ENCODE data around the gene HBE1.
"Not testable (repeated sequence)": the region's sequence is repeated elsewhere in the genome, so short reads cannot be mapped to it uniquely, and the experiment has no call there.

The HBE1 gene

DNA sequence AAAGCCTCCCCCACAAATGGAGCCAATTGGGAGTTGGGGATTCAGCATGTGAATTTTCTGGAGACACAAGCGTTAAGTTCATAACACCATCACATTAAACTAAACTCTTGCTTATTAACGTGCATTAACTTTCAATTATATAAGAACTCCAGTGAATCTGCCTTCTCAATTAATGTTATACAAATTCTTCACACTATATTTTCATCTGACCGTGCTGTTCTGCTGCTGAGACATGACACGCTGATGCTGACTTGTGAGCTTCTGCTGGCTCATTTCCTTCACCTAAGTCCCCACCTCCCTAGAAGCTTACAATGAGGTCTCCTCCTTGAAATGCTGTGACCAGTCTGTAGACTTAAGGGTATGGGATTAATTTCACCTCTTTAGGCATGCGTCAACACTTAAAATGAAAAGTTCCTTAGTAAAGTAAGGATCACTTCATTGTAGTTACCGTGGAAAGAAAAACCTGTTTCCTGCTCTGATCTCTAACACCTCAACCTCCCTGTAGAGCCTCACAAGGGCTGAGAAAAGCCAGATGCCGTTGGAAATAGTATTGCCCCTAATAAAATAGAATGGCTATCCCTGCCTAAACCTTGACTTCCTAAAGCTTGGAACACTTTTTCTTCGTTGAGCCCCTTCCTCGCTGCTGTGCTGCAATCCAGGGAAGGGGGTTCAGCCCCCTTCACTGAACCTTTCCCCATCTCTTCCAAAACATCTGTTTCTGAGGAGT, 17.4 kb downstream of the HBE1 start:
- Mint-ChIP-seq H3K4me1 (no peaks in the 10 kb centered on the region), H3K36me3 (no peaks in the 10 kb centered on the region), H3K27ac (no peak overlapping the region), H3K4me3 (no peak overlapping the region), H3K9me3 (no peaks in the 10 kb centered on the region), H3K27me3 (no peaks in the 10 kb centered on the region)
- CTCF ChIA-PET: no interaction called here
- DNase-seq: no peak

- CTCF ChIA-PET: no interaction called here
- Mint-ChIP-seq H3K27me3 (no peaks in the 10 kb centered on the region), H3K4me3 (no peak overlapping the region), H3K27ac (no peak overlapping the region), H3K4me1 (no peaks in the 10 kb centered on the region), H3K9me3 (no peaks in the 10 kb centered on the region), H3K36me3 (no peaks in the 10 kb centered on the region)
- DNase-seq: no peak
These were observed 18.0 kb downstream of the HBE1 start for GRCh38 chr11:5251746-5252145.

GRCh38 chr11:5250543-5251204, 19.1 kb downstream of the HBE1 start:
- no peak for DNase-seq
- no peaks in the 10 kb centered on the region for H3K4me1 Mint-ChIP-seq
- H3K4me3 Mint-ChIP-seq: no peak overlapping the region
- H3K36me3 Mint-ChIP-seq: no peaks in the 10 kb centered on the region
- H3K27ac Mint-ChIP-seq: no peak overlapping the region
- CTCF ChIA-PET: no interaction called here
- no peaks in the 10 kb centered on the region for H3K27me3 Mint-ChIP-seq
- no peaks in the 10 kb centered on the region for H3K9me3 Mint-ChIP-seq

DNA sequence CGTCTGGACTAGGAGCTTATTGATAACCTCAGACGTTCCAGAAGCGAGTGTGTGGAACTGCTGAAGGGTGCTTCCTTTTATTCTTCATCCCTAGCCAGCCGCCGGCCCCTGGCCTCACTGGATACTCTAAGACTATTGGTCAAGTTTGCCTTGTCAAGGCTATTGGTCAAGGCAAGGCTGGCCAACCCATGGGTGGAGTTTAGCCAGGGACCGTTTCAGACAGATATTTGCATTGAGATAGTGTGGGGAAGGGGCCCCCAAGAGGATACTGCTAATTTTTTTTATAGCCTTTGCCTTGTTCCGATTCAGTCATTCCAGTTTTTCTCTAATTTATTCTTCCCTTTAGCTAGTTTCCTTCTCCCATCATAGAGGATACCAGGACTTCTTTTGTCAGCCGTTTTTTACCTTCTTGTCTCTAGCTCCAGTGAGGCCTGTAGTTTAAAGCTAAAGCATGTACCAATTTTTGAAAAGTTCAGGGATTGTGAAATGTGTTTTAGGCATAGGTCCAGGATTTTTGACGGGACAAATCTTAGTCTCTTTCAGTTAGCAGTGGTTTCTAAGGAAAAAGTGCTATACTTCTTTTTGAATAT, 19.8 kb downstream of the HBE1 start, which contains the start of gene HBG1:
Gene HBG1 (minus strand): TSS at position 51 of the 590 bp plus-strand sequence. CDS start 53 bp downstream, outside the sequence.
- H3K4me3 Mint-ChIP-seq, DNase-seq, H3K9me3 Mint-ChIP-seq, H3K27me3 Mint-ChIP-seq, H3K4me1 Mint-ChIP-seq, CTCF ChIA-PET, H3K36me3 Mint-ChIP-seq, H3K27ac Mint-ChIP-seq: not testable (repeated sequence)

GRCh38 chr11:5248498-5248897, 21.2 kb downstream of the HBE1 start:
- H3K4me1 Mint-ChIP-seq, CTCF ChIA-PET, H3K36me3 Mint-ChIP-seq, H3K27me3 Mint-ChIP-seq, H3K9me3 Mint-ChIP-seq, DNase-seq, H3K4me3 Mint-ChIP-seq, H3K27ac Mint-ChIP-seq: not testable (repeated sequence)

GRCh38 chr11:5247472-5248192, 22.1 kb downstream of the HBE1 start:
- no peaks in the 10 kb centered on the region for H3K27me3 Mint-ChIP-seq
- no peak for DNase-seq
- H3K27ac Mint-ChIP-seq: no peak overlapping the region
- CTCF ChIA-PET: no interaction called here
- H3K4me1 Mint-ChIP-seq: no peaks in the 10 kb centered on the region
- H3K4me3 Mint-ChIP-seq: no peak overlapping the region
- H3K36me3 Mint-ChIP-seq: no peaks in the 10 kb centered on the region
- H3K9me3 Mint-ChIP-seq: no peaks in the 10 kb centered on the region

DNA sequence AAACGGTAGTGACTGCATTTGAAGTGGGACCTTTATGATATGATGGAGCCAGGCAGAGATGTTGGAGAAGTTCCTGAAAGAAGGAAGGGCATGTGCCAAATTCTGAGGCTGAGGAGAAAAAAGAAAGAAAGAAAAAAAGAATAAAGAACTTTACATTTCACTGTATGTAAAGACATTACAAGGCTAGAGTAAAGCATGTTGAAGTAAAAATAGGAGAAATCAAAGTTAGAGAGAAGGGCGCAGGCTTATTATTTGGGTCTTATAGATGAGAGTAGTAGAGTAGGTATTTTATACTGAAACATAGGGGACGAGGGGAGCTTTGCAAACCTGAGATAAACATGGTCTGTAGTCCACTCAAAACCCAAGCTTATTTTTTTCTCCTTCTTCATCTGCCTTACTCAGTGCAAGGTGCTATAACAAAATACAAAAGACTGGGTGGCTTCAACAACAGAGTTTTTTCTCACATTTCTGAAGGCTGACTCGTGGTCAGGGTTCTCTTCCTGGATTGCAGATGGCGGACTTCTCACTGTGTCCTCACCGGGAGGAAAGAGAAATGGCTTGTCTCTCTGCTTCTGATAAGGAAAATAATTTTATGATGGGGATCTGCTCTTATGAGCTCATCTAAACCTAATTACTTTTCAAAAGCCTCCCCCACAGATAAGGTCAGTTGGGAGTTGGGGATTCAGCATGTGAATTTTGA, 22.8 kb downstream of the HBE1 start:
- no peak for DNase-seq
- no peaks in the 10 kb centered on the region for H3K36me3 Mint-ChIP-seq
- no peaks in the 10 kb centered on the region for H3K27me3 Mint-ChIP-seq
- no peak overlapping the region for H3K4me3 Mint-ChIP-seq
- no peaks in the 10 kb centered on the region for H3K4me1 Mint-ChIP-seq
- H3K9me3 Mint-ChIP-seq: no peaks in the 10 kb centered on the region
- H3K27ac Mint-ChIP-seq: no peak overlapping the region
- CTCF ChIA-PET: no interaction called here

- Mint-ChIP-seq H3K4me3 (no peak overlapping the region), H3K4me1 (no peaks in the 10 kb centered on the region), H3K9me3 (no peaks in the 10 kb centered on the region), H3K27ac (no peak overlapping the region), H3K27me3 (no peaks in the 10 kb centered on the region), H3K36me3 (no peaks in the 10 kb centered on the region)
- no peak for DNase-seq
- CTCF ChIA-PET: no interaction called here
These were observed 24.6 kb downstream of the HBE1 start for GRCh38 chr11:5245155-5245554.

- Mint-ChIP-seq H3K27me3 (no peaks in the 10 kb centered on the region), H3K9me3 (no peaks in the 10 kb centered on the region), H3K4me1 (no peaks in the 10 kb centered on the region), H3K4me3 (no peak overlapping the region), H3K36me3 (no peaks in the 10 kb centered on the region), H3K27ac (no peak overlapping the region)
- no peak for DNase-seq
- CTCF ChIA-PET: no interaction called here
These were observed 25.9 kb downstream of the HBE1 start for GRCh38 chr11:5243816-5244180.

DNA sequence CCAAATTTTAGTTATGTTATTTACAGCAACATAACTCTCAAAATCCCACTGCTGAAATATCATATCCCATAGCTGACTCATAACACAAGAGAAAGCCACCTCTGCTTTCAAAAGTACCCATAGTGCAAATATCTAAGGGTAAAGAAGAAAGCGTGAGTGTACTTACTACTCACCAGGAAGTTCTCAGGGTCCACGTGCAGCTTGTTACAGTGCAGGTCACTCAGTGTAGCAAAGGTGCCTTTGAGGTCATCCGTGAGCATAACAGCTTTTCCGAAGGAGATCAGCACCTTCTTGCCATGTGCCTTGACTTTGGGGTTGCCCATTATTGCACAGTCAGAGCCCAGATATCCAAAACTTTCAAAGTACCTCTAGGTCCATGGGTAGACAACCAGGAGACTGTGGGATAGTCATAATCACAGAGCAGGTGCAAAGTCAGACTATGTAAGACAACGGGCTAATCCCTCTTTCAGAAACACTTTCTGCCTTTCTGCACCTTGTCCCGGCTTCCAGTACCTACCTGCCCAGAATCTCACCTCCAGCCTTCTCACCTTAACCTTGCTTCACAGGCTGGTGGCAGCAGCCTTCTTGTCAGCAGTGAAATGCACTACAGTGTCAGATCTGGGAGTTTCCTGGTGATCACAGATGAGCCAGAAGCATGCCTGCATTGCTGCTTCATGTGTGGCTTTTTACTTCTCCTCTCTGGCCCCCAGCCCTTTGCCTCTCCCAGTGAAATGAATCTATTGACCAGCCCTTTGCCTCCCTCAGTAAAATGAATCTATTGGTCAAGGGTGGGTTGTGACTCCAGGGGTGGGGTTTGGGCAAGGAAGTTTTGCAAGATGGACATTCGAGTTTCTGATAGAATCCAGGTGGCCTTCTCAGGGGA, 26.6 kb downstream of the HBE1 start:
- no peak overlapping the region for H3K4me3 Mint-ChIP-seq
- H3K27me3 Mint-ChIP-seq: no peaks in the 10 kb centered on the region
- no peak for DNase-seq
- no peak overlapping the region for H3K27ac Mint-ChIP-seq
- CTCF ChIA-PET: no interaction called here
- no peaks in the 10 kb centered on the region for H3K4me1 Mint-ChIP-seq
- no peaks in the 10 kb centered on the region for H3K36me3 Mint-ChIP-seq
- H3K9me3 Mint-ChIP-seq: no peaks in the 10 kb centered on the region

GRCh38 chr11:5242208-5242607, 27.5 kb downstream of the HBE1 start:
- no peaks in the 10 kb centered on the region for H3K36me3 Mint-ChIP-seq
- no peaks in the 10 kb centered on the region for H3K4me1 Mint-ChIP-seq
- no peak for DNase-seq
- H3K4me3 Mint-ChIP-seq: no peak overlapping the region
- CTCF ChIA-PET: no interaction called here
- no peak overlapping the region for H3K27ac Mint-ChIP-seq
- no peaks in the 10 kb centered on the region for H3K27me3 Mint-ChIP-seq
- H3K9me3 Mint-ChIP-seq: no peaks in the 10 kb centered on the region

DNA sequence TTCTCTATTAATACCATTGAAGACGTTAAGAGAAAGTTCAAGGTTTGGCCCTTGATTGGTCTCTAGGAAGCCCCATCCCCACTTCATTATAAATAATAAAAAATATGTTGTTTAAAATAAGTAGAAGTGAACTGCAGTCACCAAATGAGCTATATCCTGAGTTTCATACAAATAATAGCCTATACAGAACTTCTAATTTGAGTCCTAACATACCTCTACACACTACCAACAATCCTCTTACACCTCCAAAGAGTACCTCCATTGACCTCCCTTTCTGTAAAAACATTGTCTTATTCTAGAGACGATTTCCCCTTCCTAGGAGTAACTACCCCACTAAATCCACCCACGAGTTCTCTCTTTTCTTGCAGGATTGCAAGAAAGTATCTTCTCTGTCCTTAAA, 28.3 kb downstream of the HBE1 start:
- no peaks in the 10 kb centered on the region for H3K27me3 Mint-ChIP-seq
- no peaks in the 10 kb centered on the region for H3K4me1 Mint-ChIP-seq
- H3K27ac Mint-ChIP-seq: no peak overlapping the region
- no peaks in the 10 kb centered on the region for H3K36me3 Mint-ChIP-seq
- CTCF ChIA-PET: no interaction called here
- H3K9me3 Mint-ChIP-seq: no peaks in the 10 kb centered on the region
- H3K4me3 Mint-ChIP-seq: no peak overlapping the region
- DNase-seq: no peak

DNA sequence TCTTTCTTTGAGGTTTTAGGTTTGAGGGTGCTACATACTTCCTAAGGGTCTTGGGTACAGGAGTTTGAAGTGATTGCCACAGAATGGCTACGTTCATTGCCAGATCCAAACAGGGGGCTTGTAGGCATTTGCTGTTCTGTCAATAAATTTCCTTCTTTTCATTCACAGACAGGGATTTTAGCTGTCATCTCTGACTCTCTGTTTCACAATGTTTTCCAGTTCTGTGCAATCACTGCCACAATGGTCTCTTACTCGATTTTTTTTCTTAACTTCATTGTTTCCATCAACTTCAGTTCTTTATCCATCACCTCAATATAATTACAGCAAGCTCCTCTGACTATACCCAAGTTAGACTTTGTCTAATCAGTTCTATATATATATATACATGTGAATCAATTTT, 29.3 kb downstream of the HBE1 start:
- H3K36me3 Mint-ChIP-seq: no peaks in the 10 kb centered on the region
- H3K4me1 Mint-ChIP-seq: no peaks in the 10 kb centered on the region
- no peak for DNase-seq
- no peak overlapping the region for H3K27ac Mint-ChIP-seq
- CTCF ChIA-PET: no interaction called here
- H3K4me3 Mint-ChIP-seq: no peak overlapping the region
- no peaks in the 10 kb centered on the region for H3K9me3 Mint-ChIP-seq
- peaks cover under 1% of the 10 kb centered on the region for H3K27me3 Mint-ChIP-seq

- Mint-ChIP-seq H3K36me3 (no peaks in the 10 kb centered on the region), H3K4me1 (no peaks in the 10 kb centered on the region), H3K9me3 (no peaks in the 10 kb centered on the region)
These were observed 29.7 kb downstream of the HBE1 start for GRCh38 chr11:5240056-5240455.

More at GRCh38 chr11:5240056-5240455, 29.7 kb downstream of the HBE1 start:
- Mint-ChIP-seq H3K4me3 (no peak overlapping the region), H3K27ac (no peak overlapping the region), H3K27me3 (peaks cover 4% of the 10 kb centered on the region)
- no peak for DNase-seq
- CTCF ChIA-PET: no interaction called here

All from activated naive CD4-positive, alpha-beta T cell treated with anti-CD3 and anti-CD28 coated beads, Interleukin-2, amount 10 ng/mL, durations not matched to agents 7 days and 5 days (primary cell).